ENCODE results near the gene CFHR1.

DNA sequence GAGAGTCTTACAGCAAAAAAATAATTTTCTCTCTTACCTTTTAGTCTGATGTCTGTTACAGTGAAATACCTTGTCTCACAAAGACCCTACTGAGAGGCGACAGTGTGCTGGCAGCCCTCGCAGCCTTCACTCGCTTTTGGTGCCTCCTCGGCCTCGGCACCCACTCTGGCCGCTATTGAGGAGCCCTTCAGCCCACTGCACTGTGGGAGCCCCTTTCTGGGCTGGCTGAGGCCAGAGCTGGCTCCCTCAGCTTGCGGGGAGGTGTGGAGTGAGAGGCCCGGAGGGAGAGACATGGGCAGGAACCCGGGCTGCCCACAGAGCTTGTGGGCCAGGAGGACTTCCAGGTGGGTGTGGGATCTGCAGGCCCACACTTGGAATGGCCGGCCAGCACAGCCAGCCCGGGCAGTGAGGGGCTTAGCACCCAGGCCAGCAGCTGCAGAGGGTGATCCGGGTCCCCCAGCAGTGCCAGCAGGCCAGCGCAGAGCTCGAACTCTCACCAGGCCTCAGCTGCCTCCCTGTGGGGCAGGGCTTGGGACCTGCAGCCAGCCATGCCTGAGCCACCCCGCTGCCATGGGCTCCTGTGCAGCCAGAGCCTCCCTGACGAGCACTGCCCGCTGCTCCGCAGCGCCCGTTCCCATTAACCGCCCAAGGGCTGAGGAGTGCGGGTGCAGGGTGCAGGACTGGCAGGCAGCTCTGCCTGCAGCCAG, 10.8 kb upstream of the CFHR1 start:
- TF ChIP-seq, protein P1, sequence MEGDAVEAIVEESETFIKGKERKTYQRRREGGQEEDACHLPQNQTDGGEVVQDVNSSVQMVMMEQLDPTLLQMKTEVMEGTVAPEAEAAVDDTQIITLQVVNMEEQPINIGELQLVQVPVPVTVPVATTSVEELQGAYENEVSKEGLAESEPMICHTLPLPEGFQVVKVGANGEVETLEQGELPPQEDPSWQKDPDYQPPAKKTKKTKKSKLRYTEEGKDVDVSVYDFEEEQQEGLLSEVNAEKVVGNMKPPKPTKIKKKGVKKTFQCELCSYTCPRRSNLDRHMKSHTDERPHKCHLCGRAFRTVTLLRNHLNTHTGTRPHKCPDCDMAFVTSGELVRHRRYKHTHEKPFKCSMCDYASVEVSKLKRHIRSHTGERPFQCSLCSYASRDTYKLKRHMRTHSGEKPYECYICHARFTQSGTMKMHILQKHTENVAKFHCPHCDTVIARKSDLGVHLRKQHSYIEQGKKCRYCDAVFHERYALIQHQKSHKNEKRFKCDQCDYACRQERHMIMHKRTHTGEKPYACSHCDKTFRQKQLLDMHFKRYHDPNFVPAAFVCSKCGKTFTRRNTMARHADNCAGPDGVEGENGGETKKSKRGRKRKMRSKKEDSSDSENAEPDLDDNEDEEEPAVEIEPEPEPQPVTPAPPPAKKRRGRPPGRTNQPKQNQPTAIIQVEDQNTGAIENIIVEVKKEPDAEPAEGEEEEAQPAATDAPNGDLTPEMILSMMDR (IDR thresholded peaks at IDR 0.05): no peak
- no peak for TF ChIP-seq POLR2A (IDR thresholded peaks at IDR 0.05)

Data from adrenal gland (tissue), 5 donors.